HPDE6-E6E7 (cell line): ENCODE results near the gene ARL2.
"Not testable (repeated sequence)": the region's sequence is repeated elsewhere in the genome, so short reads cannot be mapped to it uniquely, and the experiment has no call there.

ENCODE experiments used
- DNase-seq: peaks from one replicate; pipeline ENCODE4 v3.0.0; 2011; ENCODE audit warnings: missing footprints; ENCODE audit errors: extremely low spot score

ARL2 gene

GRCh38 chr11:65013888-65014725 is at the start of gene ARL2:
ARL2 (plus strand) TSS chr11:65014160; CDS start chr11:65014208, 48 bp downstream.
- DNase-seq: peak; percentile 89

DNA sequence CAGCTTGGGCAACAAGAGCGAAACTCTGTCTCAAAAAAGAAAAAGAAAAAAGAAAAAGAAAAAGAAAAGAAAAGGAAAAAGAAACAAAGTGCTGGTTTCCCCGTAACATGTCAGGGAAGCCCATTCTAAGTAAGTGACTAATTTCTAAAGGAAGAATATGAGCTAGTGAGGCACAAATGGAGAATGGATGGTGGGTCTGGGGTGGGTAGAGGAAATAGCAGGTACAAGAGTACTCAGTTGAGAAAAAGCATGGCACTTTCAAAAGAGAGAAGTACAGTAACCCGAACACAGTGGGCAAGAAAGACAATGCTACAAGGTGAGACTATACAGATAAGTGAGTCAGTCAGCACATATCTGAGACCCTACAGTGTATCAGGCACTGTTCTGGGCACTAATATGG is 46.6 kb upstream of the ARL2 start:
- no peak for DNase-seq

DNA sequence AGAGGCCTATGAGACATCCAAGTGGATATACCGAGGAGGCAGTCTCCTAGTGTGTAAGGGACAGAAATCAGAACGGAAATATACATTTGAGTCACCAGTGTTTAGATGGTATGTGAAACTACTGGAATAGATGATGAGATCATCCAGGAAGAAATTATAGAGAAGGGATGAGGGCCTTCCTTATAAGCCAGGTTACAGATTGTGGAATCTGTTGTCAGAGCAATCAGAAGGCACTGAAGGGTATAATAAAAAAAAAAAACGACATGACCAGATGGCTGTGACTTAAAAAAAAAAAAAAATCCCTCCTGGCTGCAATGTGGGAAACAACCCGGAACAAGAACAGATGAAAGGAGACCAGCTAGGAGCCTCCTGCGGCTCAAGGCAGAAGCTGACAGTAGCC is 44.8 kb upstream of the ARL2 start:
- peak; percentile 63 for DNase-seq

DNA sequence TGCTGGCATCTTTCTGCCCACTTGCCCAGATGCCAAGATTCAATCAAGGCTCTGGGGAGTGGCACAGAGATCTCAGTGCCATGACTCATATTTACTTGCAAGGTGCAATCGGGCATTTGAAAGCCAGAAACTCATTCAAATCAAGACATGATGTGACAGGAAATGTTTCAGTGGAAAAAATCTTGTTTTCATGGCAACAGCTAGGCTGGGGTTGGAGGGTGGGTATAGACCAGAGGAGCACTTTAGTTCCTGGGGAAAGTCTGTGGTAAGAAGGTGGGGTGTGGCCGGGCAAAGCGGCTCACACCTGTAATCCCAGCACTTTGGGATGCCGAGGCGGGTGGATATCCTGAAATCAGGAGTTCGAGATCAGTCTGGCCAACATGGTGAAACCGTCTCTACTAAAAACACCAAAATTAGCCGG is 43.2 kb upstream of the ARL2 start:
- DNase-seq: peak; percentile 78

DNA sequence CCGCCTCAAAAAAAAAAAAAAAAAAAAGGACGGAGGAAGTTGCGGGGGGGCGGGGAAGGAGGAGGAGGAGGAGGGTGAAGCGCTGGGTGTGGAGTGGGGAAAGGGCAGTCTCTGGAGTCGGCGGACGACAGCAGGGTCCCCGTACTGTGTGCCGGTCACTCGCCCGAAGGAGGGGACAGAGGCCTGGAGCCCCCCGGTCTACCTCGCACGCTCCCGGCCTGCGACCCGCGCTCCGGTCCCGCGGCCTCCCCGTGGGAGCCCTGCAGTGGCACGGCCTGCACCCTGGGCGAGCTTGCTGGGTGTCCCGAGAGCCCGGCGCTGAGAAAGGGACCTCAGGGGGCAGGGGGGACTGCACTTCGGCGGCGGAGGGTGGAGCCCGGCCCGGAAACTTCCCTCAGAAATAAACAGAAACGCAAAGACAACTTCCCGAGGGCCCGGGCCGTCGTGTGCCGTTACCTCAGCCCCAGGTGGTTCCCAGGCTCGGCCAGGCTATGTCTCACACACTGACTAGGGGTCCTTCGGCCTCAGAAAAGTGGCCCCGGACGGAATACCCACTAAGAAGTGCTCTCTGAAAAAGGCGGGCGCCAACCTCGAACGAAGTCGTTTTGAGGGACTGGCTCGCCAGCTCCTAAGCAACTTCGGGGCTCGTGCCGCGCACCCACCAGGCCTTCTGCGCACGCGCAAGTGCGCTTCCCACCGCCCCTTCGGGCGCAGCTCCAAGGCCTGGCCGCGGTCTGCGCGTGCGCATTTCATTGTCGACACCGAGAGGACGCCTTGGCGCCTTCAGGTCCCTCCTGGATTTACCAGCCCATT is 42.3 kb upstream of the ARL2 start, which contains the start of gene MAJIN:
MAJIN (minus strand) TSS at position 688 of the 813 bp plus-strand sequence. CDS start 12,703 bp downstream, outside the sequence.
- peak; percentile 57 for DNase-seq

DNA sequence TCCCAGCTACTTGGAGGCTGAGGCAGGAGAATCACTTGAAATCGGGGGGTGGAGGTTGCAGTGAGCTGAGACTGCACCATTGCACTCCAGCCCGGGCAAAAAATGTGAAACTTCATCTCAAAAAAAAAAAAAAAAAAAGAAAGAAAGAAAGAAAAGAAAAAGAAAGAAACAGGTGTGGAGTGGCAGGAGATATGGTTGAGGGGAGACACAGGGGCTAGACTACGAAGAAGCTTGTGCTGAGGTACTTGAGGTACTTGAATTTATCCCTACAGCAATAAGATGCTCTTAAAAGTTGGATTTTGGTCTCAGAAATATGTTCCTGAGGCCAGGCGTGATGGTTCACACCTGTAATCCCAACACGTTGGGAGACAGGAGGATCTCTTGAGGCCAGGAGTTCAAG is 39.8 kb upstream of the ARL2 start:
- no peak for DNase-seq

- no peak for DNase-seq
These were observed 37.3 kb upstream of the ARL2 start for GRCh38 chr11:64976651-64977050.

GRCh38 chr11:64983339-64983738 is 30.6 kb upstream of the ARL2 start:
- DNase-seq: not testable (repeated sequence)

DNA sequence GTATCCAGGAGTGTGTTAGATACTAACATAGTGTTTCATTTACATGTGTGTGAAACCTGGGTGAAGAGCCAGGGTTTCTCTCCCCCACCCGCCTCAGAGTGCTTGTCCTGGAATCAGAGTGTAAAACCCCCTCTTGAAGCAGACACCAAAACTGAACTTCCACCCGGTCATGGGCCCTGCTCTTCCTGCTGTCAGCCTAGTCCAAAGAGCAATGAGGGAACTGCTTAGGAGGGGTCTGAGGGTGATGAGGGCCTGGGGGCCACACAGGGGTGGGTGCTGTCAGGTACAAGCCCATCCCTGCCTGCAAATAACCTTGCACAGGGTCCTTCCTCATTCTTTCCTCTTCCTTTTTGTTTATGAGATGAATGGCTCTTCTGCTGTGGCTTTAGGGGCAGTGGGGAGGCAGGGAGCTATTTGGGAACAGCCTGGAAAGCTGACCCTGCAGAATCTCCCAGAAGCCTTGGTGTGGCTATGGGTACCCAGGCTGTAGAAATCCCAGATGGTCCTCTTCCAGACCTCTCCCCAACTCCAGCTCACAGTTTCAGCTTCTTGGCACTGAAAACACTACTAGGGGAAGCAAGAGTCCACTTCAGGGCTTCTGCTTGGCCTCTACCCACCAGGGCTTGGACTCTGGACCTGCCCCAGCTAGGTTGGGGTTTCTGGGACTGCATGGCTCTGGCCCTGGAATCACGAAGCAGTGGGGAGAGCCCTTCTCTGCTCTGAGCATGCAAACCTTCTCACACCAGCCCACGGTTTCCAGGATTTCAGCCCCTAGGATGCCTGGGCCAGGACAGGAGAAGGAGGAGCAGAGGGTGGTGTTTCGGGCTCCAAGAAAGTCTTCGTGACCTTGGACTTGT is 25.7 kb upstream of the ARL2 start:
- DNase-seq: no peak

DNA sequence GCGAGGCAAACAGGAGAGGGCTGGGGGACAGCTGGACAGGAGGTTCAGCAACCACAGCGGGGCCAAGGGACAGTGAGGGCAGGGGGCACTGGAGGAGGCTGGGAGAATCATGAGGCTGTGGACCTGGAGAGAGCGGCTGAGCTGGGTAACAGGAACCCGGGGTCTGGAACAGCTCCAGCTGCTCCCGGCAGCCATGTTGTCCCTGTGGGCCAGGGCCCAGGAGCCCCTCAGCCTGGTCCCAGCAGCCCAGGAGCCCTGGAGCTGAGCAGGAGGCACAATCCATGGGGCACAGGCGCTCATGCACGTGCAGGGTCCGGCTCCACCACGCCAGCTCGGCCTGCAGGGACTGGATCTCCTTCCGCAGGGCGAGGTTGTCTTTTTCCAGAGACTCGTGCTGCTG is 24.5 kb upstream of the ARL2 start:
- DNase-seq: no peak

- DNase-seq: no peak
These were observed 23.6 kb upstream of the ARL2 start for GRCh38 chr11:64990222-64990923.

GRCh38 chr11:64994318-64994717 is 19.6 kb upstream of the ARL2 start:
- no peak for DNase-seq

DNA sequence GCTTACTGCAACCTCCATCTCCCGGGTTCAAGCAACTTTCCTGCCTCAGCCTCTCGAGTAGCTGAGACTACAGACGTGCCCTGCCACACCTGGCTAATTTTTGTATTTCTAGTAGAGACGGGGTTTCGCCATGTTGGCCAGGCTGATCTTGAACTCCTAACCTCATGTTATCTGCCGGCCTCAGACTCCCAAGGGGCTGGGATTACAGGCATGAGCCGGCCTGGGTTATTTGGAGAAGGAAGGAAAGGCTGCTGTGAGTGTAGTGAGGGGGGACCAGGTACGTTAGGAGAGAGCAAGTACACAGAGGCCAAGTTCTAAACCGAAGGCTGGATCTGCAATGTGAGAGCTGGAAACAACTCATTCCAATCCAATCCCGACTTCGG is 17.6 kb upstream of the ARL2 start:
- DNase-seq: no peak

GRCh38 chr11:64996710-64997380 is 17.1 kb upstream of the ARL2 start, which contains the start of gene BATF2:
BATF2 (minus strand) TSS chr11:64996971; CDS start chr11:64996914, 57 bp downstream.
- peak; percentile 88 for DNase-seq

- DNase-seq: no peak
These were observed 15.8 kb upstream of the ARL2 start for GRCh38 chr11:64998141-64998540.

GRCh38 chr11:64998690-64999431 is 15.1 kb upstream of the ARL2 start:
- DNase-seq: no peak

- DNase-seq: no peak
These were observed 14.5 kb upstream of the ARL2 start for GRCh38 chr11:64999478-64999877.

- DNase-seq: no peak
These were observed 11.3 kb upstream of the ARL2 start for GRCh38 chr11:65002706-65003105.

DNA sequence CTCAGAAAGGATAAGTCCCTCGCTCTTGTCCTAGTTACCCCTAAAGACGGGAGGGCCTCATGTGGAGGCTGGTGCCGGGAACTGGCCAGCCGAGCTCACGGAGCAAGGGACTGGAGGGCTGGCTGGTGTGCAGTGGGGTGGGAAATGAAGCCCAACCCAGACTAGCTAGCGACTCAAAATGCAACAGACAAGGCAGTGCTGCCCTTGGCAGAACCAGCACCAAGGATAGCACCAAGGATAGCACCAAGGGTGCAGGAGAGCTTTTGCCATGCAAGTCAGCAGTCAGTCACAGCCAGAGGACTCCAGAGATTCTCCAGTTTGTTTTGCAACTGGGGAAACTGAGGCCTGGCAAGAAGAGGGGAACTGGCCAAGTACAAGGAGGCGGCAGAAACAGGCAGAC is 10.7 kb upstream of the ARL2 start:
- no peak for DNase-seq

DNA sequence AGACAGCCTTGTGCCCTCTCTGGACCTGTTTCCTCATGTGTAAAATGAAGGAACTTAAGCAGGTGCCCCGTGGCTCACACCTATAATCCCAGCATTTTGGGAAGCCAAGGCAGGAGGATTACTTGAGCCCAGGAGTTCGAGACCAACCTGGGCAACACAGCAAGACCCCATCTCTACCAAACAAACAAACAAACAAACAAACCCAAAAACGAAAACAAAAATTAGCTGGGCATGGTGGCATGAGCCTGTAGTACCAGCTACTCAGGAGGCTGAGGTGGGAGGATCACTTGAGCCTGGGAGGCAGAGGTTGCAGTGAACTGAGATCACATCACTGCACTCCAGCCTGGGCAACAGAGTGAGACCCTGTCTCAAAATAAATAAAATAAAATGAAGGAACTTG is 10.0 kb upstream of the ARL2 start:
- not testable (repeated sequence) for DNase-seq
